Measurements from ENCODE around the gene ITGA11. TPM values are rescaled to one million over a fixed set of nuclear protein-coding genes. Genes with fewer than 3 reads are reported as not detected.

ITGA11 gene
- total and polyA plus RNA-seq, 2 donors (not counting 1 experiment from before 2014, with no cell fraction given), result not detected

DNA sequence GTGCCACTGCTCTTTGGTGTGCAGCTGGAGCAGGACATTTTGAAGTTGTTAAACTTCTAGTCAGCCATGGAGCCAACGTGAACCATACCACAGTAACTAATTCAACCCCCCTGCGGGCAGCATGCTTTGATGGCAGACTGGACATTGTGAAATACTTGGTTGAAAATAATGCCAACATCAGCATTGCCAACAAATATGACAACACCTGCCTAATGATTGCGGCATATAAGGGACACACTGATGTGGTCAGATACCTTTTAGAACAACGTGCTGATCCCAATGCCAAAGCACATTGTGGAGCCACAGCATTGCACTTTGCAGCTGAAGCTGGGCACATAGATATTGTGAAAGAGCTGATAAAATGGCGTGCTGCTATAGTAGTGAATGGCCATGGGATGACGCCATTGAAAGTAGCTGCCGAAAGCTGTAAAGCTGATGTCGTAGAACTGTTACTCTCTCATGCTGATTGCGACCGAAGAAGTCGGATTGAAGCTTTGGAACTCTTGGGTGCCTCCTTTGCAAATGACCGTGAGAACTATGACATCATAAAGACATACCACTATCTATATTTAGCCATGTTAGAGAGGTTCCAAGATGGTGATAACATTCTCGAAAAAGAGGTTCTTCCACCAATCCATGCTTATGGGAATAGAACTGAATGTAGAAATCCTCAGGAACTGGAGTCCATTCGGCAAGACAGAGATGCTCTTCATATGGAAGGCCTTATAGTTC lies 142.2 kb downstream of the ITGA11 start:
- Histone ChIP-seq H3K27ac (ENCODE audit: low read length in 2 of 2) (no peak overlapping the region), H3K79me2 (ENCODE audit: control insufficient read depth, insufficient read depth, low read length) (peaks cover 83% of the 10 kb centered on the region), H3K4me2 (replicated peaks; ENCODE audit: low read depth, low read length, poor library complexity, severe bottlenecking) (no peak overlapping the region), H3K27me3 (replicated peaks in 1 of 4; ENCODE audit: control extremely low read depth in 1 of 4, control insufficient read depth in 3 of 4, insufficient read depth in 4 of 4, low read length in 3 of 4) (no peaks in the 10 kb centered on the region), H3K36me3 (replicated peaks in 1 of 2; ENCODE audit: control extremely low read depth in 1 of 2, control insufficient read depth in 1 of 2, extremely low read depth in 1 of 2, insufficient read depth in 2 of 2, low read length in 1 of 2) (peaks cover 11 to 39% of the 10 kb centered on the region in 2 experiments), H3K4me1 (ENCODE audit: control insufficient read depth in 2 of 2, insufficient read depth in 2 of 2, low read length in 2 of 2) (no peaks in the 10 kb centered on the region), H3K9me3 (ENCODE audit: control extremely low read depth in 1 of 3, control insufficient read depth in 2 of 3, insufficient read depth in 1 of 3, low read length in 2 of 3) (no peaks in the 10 kb centered on the region), H3K4me3 (ENCODE audit: control extremely low read depth in 1 of 5, extremely low read depth in 1 of 5, insufficient read depth in 1 of 5, low read depth in 2 of 5, low read length in 4 of 5) (no peak overlapping the region), H3K9ac (ENCODE audit: low read length) (no peak overlapping the region), H2AFZ (ENCODE audit: insufficient read depth, low read depth, low read length, poor library complexity, severe bottlenecking) (no peak overlapping the region), H4K20me1 (ENCODE audit: control insufficient read depth, insufficient read depth, low read length, poor library complexity, severe bottlenecking) (peaks cover 70% of the 10 kb centered on the region)
- H3K4me1 Mint-ChIP-seq, result peaks cover 33% of the 10 kb centered on the region
- 97% methylated on average over 6 of the region's 14 CpGs for WGBS (ENCODE audit: insufficient coverage)
- intact Hi-C loops (cut with micrococcal nuclease), result no loop called here
- ATAC-seq (ENCODE audit: low read depth) (no peak), DNase-seq (no peak)
- CTCF ChIA-PET, result interaction anchor here (0.6 to 0.7 kb wide), 2 partner anchors 17 to 41 kb away, joined by 5 to 6 read pairs; no protein-coding TSS in a partner anchor
- no peaks in the 10 kb centered on the region for H3K9me3 Mint-ChIP-seq (ENCODE audit: insufficient read depth)
- H3K27ac Mint-ChIP-seq, result no peak overlapping the region
- POLR2A ChIA-PET, result no interaction called here
- no peaks in the 10 kb centered on the region for H3K27me3 Mint-ChIP-seq
- TF ChIP-seq, protein P1, sequence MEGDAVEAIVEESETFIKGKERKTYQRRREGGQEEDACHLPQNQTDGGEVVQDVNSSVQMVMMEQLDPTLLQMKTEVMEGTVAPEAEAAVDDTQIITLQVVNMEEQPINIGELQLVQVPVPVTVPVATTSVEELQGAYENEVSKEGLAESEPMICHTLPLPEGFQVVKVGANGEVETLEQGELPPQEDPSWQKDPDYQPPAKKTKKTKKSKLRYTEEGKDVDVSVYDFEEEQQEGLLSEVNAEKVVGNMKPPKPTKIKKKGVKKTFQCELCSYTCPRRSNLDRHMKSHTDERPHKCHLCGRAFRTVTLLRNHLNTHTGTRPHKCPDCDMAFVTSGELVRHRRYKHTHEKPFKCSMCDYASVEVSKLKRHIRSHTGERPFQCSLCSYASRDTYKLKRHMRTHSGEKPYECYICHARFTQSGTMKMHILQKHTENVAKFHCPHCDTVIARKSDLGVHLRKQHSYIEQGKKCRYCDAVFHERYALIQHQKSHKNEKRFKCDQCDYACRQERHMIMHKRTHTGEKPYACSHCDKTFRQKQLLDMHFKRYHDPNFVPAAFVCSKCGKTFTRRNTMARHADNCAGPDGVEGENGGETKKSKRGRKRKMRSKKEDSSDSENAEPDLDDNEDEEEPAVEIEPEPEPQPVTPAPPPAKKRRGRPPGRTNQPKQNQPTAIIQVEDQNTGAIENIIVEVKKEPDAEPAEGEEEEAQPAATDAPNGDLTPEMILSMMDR (IDR thresholded peaks at IDR 0.05), result no peak
- no peak for TF ChIP-seq EZH2 (IDR thresholded peaks at IDR 0.05; ENCODE audit: borderline replicate concordance, insufficient read depth, low read depth, low read length, poor library complexity, severe bottlenecking)
- H3K4me3 Mint-ChIP-seq, result no peak overlapping the region

DNA sequence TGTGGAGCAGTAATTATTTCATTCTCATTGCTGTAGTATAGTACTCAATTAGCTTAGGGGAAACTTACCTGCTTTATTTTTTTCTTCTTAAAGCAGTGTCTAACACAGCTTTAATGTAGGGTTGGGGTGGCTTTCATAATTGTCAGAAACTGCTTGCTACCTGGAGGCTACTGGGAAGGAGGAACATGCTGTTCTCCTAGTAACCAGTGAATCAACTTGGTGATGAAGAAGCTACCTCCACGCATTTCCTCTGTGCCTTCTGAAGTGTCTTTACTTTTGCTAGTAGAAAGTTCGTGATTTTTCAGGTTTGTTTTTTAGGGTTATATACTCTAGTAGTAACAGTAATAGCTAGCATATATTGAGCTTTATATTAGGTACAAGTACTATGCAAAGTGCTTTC lies 142.9 kb downstream of the ITGA11 start:
- POLR2A ChIA-PET, result no interaction called here
- no peak overlapping the region for H3K9ac ChIP-seq (ENCODE audit: low read length)
- H3K27ac Mint-ChIP-seq, result no peak overlapping the region
- H3K9me3 ChIP-seq (ENCODE audit: control extremely low read depth in 1 of 3, control insufficient read depth in 2 of 3, insufficient read depth in 1 of 3, low read length in 2 of 3), result no peaks in the 10 kb centered on the region
- no peak overlapping the region for H2AFZ ChIP-seq (ENCODE audit: insufficient read depth, low read depth, low read length, poor library complexity, severe bottlenecking)
- no peaks in the 10 kb centered on the region for H3K9me3 Mint-ChIP-seq (ENCODE audit: insufficient read depth)
- CTCF ChIA-PET, result interaction anchor here (0.6 kb wide), 1 partner anchor 40 kb away, joined by 6 read pairs; no protein-coding TSS in a partner anchor
- H3K4me3 ChIP-seq (ENCODE audit: control extremely low read depth in 1 of 5, extremely low read depth in 1 of 5, insufficient read depth in 1 of 5, low read depth in 2 of 5, low read length in 4 of 5), result no peak overlapping the region
- no peaks in the 10 kb centered on the region for H3K27me3 ChIP-seq (replicated peaks in 1 of 4; ENCODE audit: control extremely low read depth in 1 of 4, control insufficient read depth in 3 of 4, insufficient read depth in 4 of 4, low read length in 3 of 4)
- WGBS (ENCODE audit: insufficient coverage), result 100% methylated on average over 1 of the region's 2 CpGs
- no peak overlapping the region for H3K27ac ChIP-seq (ENCODE audit: low read length in 2 of 2)
- H3K79me2 ChIP-seq (ENCODE audit: control insufficient read depth, insufficient read depth, low read length), result peaks cover 90% of the 10 kb centered on the region
- TF ChIP-seq, protein P1 (IDR thresholded peaks at IDR 0.05), result no peak
- no peak for TF ChIP-seq EZH2 (IDR thresholded peaks at IDR 0.05; ENCODE audit: borderline replicate concordance, insufficient read depth, low read depth, low read length, poor library complexity, severe bottlenecking)
- H3K27me3 Mint-ChIP-seq, result no peaks in the 10 kb centered on the region
- DNase-seq (no peak), ATAC-seq (ENCODE audit: low read depth) (no peak)
- H3K4me1 Mint-ChIP-seq, result peaks cover 37% of the 10 kb centered on the region
- H3K4me2 ChIP-seq (replicated peaks; ENCODE audit: low read depth, low read length, poor library complexity, severe bottlenecking), result no peak overlapping the region
- peaks cover 74% of the 10 kb centered on the region for H4K20me1 ChIP-seq (ENCODE audit: control insufficient read depth, insufficient read depth, low read length, poor library complexity, severe bottlenecking)
- intact Hi-C loops (cut with micrococcal nuclease), result no loop called here
- H3K4me3 Mint-ChIP-seq, result no peak overlapping the region
- peaks cover 11 to 44% of the 10 kb centered on the region in 2 experiments for H3K36me3 ChIP-seq (replicated peaks in 1 of 2; ENCODE audit: control extremely low read depth in 1 of 2, control insufficient read depth in 1 of 2, extremely low read depth in 1 of 2, insufficient read depth in 2 of 2, low read length in 1 of 2)
- no peaks in the 10 kb centered on the region for H3K4me1 ChIP-seq (ENCODE audit: control insufficient read depth in 2 of 2, insufficient read depth in 2 of 2, low read length in 2 of 2)
